HG03520 (cell line): ENCODE measurements around the gene CORO2B.

Source experiments
- ATAC-seq: cut with Tn5 transposase; IDR thresholded peaks from one replicate; pipeline ENCODE4 v1.9.1; 2021; ENCODE audit warnings: mild to moderate bottlenecking, moderate library complexity; ENCODE audit not compliant: unreplicated experiment

Gene CORO2B

DNA sequence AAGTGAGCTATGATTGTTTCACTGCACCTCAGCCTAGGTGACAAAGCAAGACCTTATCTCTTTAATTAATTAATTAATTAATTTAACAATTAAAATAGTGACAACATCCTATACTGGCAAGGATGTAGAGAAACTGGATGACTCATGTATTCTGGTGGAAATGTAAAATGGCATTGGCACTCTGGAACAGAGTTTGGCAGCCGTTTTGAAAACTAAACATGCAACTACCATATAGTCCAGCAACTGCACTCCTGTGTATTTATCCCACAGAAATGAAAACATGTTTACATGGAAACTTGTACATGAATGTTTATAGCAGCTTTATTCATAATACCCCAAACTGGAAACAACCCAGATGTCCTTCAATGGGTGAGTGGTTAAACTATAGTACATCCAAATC lies 185.3 kb downstream of the CORO2B start:
- ATAC-seq, result no peak

DNA sequence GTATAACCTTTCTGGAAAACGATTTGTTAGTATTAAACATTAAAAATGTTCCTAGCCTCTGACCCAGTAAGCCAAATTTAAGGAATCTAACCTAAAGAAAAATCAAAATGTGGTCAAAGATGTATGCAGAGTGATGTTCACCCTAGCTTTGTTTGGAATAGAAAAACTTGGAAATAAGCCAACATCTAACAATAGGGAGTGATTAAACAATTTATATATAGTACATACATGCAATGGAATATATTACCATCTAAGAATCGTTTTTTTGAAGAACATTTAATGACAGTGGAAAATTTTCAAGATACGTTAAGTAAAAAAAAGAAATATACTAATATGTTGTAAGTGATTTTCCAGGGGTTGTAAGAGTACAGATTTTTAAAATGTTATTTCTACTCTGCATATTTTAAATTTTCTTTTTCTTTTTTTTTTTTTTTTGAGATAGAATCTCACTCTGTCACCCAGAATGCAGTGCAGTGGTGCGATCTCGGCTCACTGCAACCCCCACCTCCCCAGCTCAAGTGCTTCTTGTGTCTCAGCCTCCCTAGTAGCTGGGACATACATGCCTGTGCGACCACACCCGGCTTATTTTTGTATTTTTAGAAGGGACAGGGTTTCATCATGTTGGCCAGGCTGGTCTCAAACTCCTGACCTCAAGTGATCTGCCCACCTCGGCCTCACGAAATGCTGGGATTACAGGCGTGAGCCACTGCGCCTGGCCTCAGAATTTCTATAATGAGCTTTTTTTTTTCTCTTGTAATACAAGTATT lies 187.0 kb downstream of the CORO2B start:
- no peak for ATAC-seq

GRCh38 chr15:68767833-68768232 lies 189.0 kb downstream of the CORO2B start:
- no peak for ATAC-seq

DNA sequence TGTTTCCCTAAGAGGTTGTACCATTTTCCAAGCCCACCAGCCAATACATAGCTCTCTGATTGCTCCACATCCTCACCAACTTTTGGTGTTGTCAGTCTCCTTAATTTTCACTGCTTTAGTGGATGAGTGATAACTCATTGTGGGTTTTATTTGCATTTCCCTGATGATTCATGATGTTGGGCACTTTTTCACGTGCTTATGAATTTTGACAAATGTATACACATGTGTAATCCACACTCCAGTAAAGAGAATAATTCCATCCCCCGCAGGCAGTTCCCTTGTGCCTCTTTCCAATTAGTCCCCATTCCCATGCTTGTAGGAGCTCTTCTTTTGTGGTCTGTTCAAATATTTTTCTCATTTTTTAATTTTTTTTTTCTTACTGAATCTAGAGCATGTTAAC lies 189.5 kb downstream of the CORO2B start:
- ATAC-seq, result no peak

GRCh38 chr15:68769702-68770101 lies 190.9 kb downstream of the CORO2B start:
- ATAC-seq, result no peak

- ATAC-seq, result no peak
Observed at GRCh38 chr15:68770216-68770615, 191.4 kb downstream of the CORO2B start.

GRCh38 chr15:68773036-68773435 lies 194.2 kb downstream of the CORO2B start:
- ATAC-seq, result no peak

DNA sequence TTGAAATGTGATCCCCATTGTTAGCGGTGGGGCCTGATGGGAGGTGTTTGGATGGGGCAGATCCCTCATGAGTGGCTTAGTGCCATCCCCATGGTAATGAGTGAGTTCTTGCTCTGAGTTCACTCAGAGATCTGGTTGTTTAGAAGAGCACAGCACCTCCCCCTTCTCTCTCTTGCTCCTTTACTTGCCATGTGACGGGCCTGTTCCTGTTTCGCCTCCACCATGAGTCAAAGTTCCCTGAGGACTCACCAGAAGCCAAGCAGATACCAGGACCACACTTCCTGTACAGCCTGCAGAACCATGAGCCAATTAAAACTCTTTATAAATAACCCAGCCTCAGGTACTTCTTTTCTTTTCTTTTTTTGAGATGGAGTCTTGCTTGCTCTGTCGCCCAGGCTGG lies 195.3 kb downstream of the CORO2B start:
- no peak for ATAC-seq

GRCh38 chr15:68774521-68775235 lies 195.9 kb downstream of the CORO2B start:
- ATAC-seq, result no peak

- ATAC-seq, result no peak
Observed at GRCh38 chr15:68775236-68775577, 196.4 kb downstream of the CORO2B start.

GRCh38 chr15:68775671-68776476 lies 197.1 kb downstream of the CORO2B start:
- ATAC-seq, result no peak

DNA sequence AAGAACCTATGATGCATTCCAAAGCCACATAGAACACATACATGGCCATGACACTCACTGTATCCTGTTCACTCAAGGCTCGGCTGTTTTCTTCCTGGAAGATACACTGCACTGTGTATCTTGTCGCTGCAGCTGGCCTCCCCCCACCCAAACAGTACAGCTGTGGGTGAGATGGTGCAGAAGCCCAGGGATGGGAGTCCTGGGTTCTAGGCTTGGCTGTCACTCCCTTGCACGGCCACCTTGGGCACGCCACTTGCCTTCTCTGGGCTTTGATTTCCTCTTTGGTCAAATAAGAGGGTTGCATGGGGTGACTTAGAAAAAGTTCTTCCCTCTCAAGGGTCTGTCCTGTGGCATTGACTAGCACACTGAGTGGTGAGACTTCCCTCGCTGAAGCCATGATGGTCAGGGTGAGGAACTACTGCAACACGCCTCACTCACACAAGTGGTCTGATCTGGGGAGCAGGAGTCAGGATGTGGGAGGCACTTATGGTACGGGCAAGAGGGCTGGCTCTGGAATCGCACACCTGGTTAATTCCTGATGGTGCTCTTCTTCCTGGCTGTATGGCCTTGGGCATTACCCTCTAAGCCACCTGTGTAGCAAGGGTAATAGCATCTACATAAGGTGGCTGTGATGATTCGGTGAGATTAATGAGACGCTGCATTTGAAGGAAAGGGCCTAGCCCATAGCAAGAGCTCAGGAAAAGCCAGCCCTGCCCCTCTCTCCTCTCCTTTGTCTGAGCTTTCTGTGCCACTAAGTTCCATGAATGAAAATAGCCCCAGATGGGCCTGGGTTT lies 197.9 kb downstream of the CORO2B start:
- ATAC-seq, result no peak
